GM20431 (cell line): ENCODE measurements around the gene PITX1.

Experiments
- in situ Hi-C: fragments of 300-500 bp; cut with MseI, MboI; formaldehyde crosslinking; loops from one replicate; pipeline ENCODE4 v1.15.0; 2020; ENCODE audit warnings: low sequenced_read_pairs; ENCODE audit not compliant: unreplicated experiment

Gene PITX1

DNA sequence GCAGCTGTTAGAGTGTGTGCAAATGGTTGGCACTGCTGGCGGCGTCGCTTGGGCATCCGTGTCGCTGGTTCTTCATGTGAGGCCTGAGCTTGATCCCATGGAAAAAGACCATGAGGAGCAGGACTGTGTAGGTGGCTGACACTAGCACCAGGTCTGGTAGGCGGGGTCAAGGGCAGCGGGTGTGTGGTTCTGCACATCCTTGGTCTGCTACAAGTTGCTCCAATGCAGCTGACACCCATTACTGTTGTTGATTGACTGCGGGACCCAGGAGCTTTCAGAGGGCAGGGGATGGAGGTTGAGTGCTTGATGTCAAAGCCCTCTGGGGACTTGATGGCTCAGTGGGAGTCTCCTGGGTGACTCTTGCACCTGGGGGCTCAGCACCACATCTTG, 29.0 kb upstream of the PITX1 start:
- in situ Hi-C loops = no loop called here

DNA sequence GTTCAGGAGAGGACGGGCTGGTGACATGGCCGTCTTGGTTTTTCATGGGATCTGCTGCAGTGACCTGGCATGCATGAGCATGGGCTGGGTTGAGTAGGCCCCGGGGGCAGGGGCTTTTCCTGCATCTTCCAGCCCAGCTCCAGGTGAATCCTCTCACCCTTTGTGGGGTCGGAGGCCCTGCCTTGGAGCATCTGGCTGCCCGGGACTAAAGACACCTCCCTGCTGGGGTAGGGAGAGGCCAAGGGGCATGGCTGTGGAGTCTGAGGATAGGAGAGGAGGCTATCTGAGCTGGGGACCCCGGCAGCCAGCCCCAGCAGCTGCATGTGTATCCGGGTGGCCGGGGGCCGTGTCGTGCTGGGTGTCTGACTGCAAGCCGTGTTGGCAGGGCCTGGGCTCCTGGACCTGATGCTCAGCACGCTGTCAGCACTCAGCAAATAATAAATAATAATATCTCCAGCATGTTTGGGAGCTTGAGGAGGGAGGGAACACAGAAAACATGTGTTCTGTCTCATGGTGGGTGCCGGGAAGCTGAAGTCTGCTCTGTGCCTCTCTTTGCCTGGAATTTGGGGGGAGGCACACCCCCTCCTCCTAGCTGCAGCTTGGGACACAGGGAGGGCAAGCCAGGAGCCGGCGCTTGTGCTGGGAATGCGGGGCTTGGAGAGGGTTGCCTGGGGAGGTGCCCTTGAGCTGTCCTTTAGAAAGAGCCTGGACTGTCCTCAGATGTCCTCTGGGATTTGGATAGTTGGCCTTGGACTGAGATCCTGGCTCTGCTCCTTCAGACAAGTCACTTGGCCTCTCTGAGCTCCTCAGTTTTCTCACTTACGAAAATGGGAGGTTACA, 28.4 kb upstream of the PITX1 start:
- in situ Hi-C loops = no loop called here

GRCh38 chr5:135061001-135061400, 27.0 kb upstream of the PITX1 start:
- in situ Hi-C loops = no loop called here

GRCh38 chr5:135060021-135060420, 26.0 kb upstream of the PITX1 start:
- in situ Hi-C loops = no loop called here

DNA sequence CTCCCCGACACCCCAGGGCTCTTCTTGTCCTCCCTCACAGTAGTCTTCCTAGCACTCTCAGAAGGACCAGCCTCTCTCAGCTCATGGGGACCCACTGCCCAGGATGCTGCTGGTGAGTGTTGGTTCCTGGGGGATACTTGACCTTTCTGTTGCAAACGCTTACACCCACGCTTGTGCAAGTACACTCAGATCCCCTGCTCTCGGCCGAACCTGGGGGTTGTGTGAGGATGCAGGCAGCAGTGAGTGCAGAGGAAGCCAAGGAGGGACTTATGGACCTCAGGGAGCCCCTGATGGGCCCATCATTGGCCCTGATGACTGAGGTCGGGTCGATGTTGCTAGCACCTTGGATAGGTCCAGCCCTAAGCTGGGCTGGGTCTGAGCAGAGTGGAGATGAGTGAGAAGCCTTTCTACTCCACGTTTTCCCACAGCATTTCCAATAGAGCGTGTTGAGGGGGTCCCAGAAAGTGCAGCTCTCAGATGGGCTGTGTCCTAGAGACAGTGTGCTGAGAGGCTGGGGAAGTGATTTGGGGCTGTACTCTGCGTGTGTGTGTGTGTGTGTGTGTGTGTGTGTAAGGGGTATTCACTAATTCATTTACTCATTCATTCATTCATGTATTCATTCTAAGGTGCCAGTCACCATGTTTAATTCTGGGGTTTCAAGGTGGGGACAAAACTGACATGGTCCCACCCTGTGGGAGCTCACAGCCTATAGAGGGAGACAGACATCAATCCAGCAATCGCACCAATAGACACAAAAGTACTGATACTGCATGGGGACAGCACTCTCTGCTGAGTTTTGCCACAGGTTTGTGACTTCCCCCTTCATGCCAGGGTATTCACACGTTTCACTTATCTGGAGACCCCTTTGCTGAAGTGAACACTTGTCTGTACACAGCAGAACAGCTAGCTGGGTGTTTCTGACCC, 25.2 kb upstream of the PITX1 start:
- in situ Hi-C loops = no loop called here

- in situ Hi-C loops = no loop called here
Measured at GRCh38 chr5:135058331-135058732, 24.3 kb upstream of the PITX1 start.

DNA sequence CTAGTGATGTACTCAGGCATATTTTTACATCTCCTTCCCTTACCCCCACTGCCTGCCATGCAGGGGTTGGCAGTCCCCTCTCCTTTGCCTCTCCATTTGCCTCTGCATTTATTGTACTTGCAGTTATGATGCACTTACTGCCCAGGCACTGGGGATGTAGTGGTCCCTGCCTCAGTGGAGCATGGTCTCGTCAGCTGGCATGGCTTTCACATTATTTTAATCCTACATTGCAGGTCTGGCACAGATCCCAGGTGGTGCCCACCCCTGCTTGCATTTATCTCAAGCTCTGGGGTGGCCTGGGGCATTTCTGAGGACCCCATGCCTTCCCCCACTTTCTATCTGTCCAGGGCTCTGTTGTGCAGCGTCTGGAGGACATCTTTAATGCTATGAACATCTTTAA, 23.2 kb upstream of the PITX1 start:
- in situ Hi-C loops = no loop called here

GRCh38 chr5:135056316-135057030, 22.4 kb upstream of the PITX1 start:
- in situ Hi-C loops = no loop called here

DNA sequence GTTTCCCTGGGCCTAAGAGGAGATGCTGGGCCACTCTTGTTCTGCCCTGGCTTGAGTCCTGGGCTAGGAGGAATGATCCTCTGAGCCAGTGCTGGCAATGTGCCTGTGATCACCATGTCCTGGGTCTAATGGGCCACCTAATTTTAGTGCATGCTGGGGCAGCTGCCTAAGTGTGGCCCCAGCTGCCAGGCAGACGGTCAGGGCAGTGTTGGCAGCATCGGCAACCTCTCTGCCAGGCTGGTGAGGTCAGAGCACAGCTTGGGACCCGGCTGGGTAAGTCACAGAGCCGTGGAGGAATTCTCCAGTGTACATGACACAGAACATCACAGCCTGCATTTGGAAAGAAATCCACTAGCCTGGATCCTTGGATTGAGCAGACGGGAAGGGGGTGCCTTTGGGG, 21.4 kb upstream of the PITX1 start:
- in situ Hi-C loops = no loop called here

GRCh38 chr5:135054546-135054945, 20.5 kb upstream of the PITX1 start:
- in situ Hi-C loops = no loop called here

- in situ Hi-C loops = no loop called here
Measured at GRCh38 chr5:135053989-135054388, 20.0 kb upstream of the PITX1 start.

DNA sequence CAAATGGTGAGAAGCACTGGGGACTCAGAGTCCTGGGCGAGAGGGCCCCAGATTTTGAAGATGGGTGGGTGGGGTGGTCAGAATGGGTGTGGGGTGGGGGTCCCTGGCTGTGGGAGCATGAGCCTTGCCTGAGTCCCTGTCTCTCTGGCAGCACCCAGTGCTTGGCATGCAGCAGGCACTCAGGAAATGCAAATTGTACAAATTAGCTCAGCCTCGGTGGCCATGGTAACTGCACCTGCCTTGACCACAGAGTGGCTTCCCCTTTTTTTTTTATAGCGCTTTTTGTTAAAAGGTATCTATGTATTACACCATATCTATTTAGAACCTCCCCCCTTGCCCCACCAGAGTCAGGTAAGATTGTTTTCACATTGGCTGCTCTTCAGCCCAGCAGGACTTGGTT, 19.2 kb upstream of the PITX1 start:
- in situ Hi-C loops = no loop called here

DNA sequence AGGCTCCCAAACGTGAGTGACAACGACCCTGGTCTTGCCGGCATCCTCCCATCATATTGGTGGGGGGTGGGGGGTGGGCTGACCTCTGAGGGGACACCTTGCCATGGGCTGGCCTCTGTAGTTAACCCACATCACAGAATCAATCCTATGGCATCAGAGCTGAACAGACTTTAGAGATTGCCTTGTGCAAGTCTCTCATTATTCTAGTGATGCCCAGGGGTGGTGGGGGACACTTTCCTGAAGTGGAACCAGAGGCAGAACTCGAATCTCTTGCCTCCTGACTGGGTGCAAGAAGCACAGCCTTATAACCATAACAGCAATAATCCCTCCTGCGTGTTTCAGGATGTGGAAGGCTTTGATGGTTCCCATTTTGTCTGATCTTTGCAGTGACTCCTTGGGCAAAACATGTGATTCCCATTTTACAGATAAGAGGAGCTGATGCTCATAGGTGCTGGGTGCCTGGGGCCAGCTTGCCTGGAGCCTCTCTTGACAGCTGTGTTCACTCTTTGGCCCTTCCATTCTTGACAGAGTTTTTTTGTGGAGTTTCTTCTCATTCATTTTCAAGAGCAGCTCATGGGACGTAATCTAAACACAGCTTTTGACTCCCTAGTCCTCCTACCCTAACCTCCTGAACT, 18.6 kb upstream of the PITX1 start:
- in situ Hi-C loops = no loop called here

DNA sequence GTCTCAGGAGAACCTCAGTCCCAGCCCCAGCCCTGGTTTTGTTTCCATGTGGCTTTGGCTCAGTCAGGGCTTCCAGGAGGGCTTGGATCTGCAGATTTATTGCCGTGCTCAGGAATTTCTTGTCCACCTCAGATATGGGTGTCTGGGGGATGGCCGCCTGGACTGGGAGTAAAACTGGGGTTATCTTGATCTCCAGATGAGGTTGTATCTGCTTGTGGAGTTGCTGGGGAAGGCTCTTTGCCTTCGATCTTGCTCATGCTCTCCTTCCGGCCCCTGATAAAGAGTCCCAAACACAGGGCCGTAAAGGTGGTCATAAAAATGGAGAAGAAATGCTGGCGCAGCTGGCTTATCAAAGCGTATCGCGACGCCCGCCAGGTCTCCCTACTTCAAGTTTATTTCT, 17.8 kb upstream of the PITX1 start:
- in situ Hi-C loops = no loop called here

GRCh38 chr5:135051399-135051798, 17.4 kb upstream of the PITX1 start:
- in situ Hi-C loops = no loop called here

GRCh38 chr5:135050244-135050767, 16.3 kb upstream of the PITX1 start:
- in situ Hi-C loops = no loop called here

- in situ Hi-C loops = no loop called here
Measured at GRCh38 chr5:135048930-135049329, 14.9 kb upstream of the PITX1 start.

- in situ Hi-C loops = no loop called here
Measured at GRCh38 chr5:135048286-135048685, 14.3 kb upstream of the PITX1 start.

GRCh38 chr5:135047347-135047695, 13.3 kb upstream of the PITX1 start:
- in situ Hi-C loops = no loop called here
